ENCODE measurements around the gene APOO.
A peak's percentile ranks its signal among the peaks of the same experiment; 100 is the strongest.

The APOO gene

DNA sequence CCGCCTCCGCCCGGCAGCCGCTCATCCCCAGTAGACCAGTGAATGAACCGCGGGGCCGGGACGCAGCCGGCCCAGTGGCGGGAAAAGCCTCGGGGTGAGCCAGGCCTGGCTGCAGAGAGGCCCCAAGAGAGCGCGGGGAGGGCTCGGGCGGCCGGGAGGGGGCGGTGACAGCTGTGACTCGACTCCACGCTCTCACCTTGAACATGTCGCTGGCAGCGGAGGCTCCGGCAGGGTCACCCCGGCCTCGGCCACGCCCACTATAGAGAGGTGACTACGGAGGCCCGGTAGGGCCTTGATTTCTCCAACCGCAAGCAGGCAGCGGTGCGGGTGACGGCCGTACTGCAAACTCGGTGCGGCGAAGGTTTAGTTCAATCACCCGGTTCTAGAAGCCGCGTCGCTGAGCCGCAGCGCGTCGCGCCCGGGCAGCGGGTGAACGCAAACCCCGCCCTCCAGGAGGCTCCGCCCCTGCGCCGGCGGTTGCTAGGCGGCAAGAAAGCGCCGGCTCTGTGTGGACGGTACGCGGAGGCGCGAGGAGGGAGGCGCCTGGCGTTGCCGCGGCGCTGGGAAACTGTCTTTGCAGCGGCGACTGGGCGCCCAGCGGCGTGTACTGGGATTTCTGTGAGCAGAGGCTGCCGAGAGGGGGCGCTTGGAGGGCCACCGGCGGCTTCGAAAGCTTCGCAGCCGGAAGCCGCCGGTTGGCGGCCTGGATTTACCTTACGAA, at the start of gene APOO, which contains the start of gene CXorf58:
APOO (minus strand) TSS at position 441 of the 721 bp plus-strand sequence; CDS start at position 205, 236 bp downstream.
CXorf58 (plus strand) TSS at position 509 of the 721 bp plus-strand sequence. CDS start 2,297 bp downstream, outside the sequence.
- H3K9ac ChIP-seq (ENCODE audit: low read depth, low read length): peak within 1 kb of the TSS; percentile 72
- peak within 1 kb of the TSS; percentile 71 for H3K4me3 ChIP-seq (ENCODE audit: low read depth, low read length)
- H3K27me3 ChIP-seq (ENCODE audit: control insufficient read depth, insufficient read depth, low read length): no peaks in the 10 kb centered on the region
- peaks cover 11% of the 10 kb centered on the region; the same call in 1 of the 2 replicates for H3K4me1 ChIP-seq (ENCODE audit: control insufficient read depth, insufficient read depth, low read length)
- H3K36me3 ChIP-seq (ENCODE audit: control insufficient read depth, insufficient read depth, low read length): no peaks in the 10 kb centered on the region
- peak within 1 kb of the TSS; percentile 94 for H3K27ac ChIP-seq (ENCODE audit: low read depth, low read length)
- H3K9me3 ChIP-seq (ENCODE audit: control insufficient read depth, insufficient read depth, low read length): no peaks in the 10 kb centered on the region

DNA sequence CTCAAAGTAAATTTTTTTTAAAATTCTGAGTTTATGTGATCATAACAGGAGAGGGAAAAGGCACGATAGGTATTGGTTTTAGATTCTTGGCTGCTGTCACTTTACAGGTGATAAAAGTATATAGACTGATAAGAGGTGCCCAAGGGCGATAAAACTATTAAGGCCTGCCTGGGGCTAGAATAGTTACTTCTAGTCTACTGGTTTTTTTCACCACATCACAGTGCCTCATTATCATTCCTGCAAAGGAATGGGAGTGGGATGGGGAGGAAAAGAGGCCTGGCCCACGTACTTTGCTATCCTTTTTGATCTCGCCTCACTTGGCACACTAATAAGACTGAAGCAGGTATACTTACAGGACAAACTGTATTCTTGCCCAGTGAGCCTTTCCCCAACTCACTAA, 46.7 kb upstream of the APOO start:
- Histone ChIP-seq H3K36me3 (ENCODE audit: control insufficient read depth, insufficient read depth, low read length) (no peaks in the 10 kb centered on the region), H3K4me1 (ENCODE audit: control insufficient read depth, insufficient read depth, low read length) (peaks cover 25% of the 10 kb centered on the region), H3K4me3 (ENCODE audit: low read depth, low read length) (no peak overlapping the region), H3K9me3 (ENCODE audit: control insufficient read depth, insufficient read depth, low read length) (no peaks in the 10 kb centered on the region), H3K27me3 (ENCODE audit: control insufficient read depth, insufficient read depth, low read length) (no peaks in the 10 kb centered on the region), H3K9ac (ENCODE audit: low read depth, low read length) (no peak overlapping the region), H3K27ac (ENCODE audit: low read depth, low read length) (no peak overlapping the region)

DNA sequence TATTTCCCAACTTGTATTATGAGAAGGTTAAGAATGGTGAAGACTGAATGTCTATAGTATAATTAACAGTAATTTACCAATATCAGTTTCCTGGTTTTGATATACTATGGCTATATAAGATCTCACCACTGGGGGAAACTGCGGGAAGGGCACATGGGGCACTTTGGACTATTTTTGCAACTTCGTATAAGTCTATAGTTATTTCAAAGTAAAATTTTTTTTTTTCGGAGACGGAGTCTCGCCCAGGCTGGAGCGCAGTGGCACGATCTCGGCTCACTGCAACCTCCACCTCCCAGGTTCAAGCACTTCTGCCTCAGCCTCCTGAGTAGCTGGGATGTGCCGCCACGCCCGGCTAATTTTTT, 46.2 kb upstream of the APOO start:
- Histone ChIP-seq H3K4me1 (ENCODE audit: control insufficient read depth, insufficient read depth, low read length) (peaks cover 25% of the 10 kb centered on the region), H3K4me3 (ENCODE audit: low read depth, low read length) (0 out of 2 replicates have a peak overlapping the region, but pooled peaks have one; percentile 21), H3K36me3 (ENCODE audit: control insufficient read depth, insufficient read depth, low read length) (no peaks in the 10 kb centered on the region), H3K27ac (ENCODE audit: low read depth, low read length) (peak overlapping the region; percentile 84), H3K27me3 (ENCODE audit: control insufficient read depth, insufficient read depth, low read length) (no peaks in the 10 kb centered on the region), H3K9me3 (ENCODE audit: control insufficient read depth, insufficient read depth, low read length) (no peaks in the 10 kb centered on the region), H3K9ac (ENCODE audit: low read depth, low read length) (no peak overlapping the region)

DNA sequence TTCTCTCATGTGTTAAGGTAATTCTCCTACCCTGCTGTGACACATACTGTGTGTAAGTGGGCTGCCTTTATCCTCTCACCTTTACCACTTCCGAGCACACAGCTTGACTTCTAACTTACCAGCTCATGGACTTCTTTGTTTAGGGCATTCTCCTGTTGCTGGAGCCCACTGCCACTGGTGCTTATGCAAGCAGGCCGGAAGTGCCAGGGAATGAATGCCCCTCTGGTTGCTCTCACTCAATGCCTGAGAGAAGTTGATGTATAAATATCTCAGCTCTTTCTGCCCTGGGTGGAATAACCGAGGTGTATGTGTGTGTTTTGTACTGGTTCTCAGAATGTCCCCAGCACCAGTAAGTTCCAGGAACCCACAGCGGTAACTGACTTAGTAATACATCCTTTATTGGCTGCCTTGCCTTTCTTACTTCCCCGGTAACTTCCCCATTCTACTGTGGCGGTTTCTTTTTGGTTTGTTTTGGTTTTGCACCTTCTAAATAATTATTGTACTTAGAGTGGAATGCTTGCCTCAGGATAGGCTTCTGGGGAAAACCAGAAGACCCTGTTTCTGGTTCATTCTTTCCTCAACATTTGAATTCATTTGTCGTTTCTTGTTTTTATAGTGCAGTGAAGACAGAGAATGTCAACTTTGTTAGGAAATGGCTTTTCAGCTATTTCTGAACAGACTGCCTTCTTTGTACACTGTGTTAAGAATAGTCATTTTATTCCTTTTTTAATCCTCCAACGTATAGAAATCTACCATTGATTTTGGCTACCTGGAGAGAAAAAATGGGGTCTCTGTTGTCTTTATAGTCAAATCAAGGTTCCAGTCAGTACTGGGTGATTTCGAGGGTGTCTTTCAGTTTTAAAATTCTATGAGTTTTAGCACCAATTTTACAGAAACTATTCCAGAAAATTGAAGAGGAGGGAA, 45.5 kb upstream of the APOO start:
- peak overlapping the region; percentile 84 for H3K27ac ChIP-seq (ENCODE audit: low read depth, low read length)
- H3K36me3 ChIP-seq (ENCODE audit: control insufficient read depth, insufficient read depth, low read length): no peaks in the 10 kb centered on the region
- peak overlapping the region; percentile 21; the same call in 1 of the 2 replicates for H3K4me3 ChIP-seq (ENCODE audit: low read depth, low read length)
- H3K27me3 ChIP-seq (ENCODE audit: control insufficient read depth, insufficient read depth, low read length): no peaks in the 10 kb centered on the region; the same call in 1 of the 2 replicates
- no peaks in the 10 kb centered on the region for H3K9me3 ChIP-seq (ENCODE audit: control insufficient read depth, insufficient read depth, low read length)
- H3K4me1 ChIP-seq (ENCODE audit: control insufficient read depth, insufficient read depth, low read length): peaks cover 28% of the 10 kb centered on the region
- H3K9ac ChIP-seq (ENCODE audit: low read depth, low read length): 0 out of 2 replicates have a peak overlapping the region, but pooled peaks have one; percentile 21

DNA sequence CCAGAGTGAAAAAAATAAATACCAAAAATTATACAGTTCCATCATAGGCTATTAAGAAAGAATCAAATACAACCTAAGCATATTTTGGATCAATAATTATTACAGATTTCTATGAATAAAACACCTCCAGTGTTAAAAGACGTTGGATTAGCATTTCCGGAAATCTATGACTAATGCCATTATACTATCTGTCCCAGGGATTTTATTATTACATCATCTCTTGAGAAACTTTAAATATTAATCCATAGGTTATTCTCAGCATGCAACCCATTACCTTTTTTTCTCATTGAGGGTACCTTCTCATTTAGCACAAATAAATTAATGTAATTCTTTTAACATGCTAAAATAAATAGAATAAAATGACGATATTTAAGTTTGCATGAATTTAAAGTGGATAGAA, 44.7 kb upstream of the APOO start:
- H3K27me3 ChIP-seq (ENCODE audit: control insufficient read depth, insufficient read depth, low read length): no peaks in the 10 kb centered on the region; the same call in 1 of the 2 replicates
- no peaks in the 10 kb centered on the region for H3K9me3 ChIP-seq (ENCODE audit: control insufficient read depth, insufficient read depth, low read length)
- H3K4me1 ChIP-seq (ENCODE audit: control insufficient read depth, insufficient read depth, low read length): peaks cover 29% of the 10 kb centered on the region
- no peak overlapping the region for H3K9ac ChIP-seq (ENCODE audit: low read depth, low read length)
- H3K4me3 ChIP-seq (ENCODE audit: low read depth, low read length): no peak overlapping the region
- no peaks in the 10 kb centered on the region for H3K36me3 ChIP-seq (ENCODE audit: control insufficient read depth, insufficient read depth, low read length)
- peak overlapping the region; percentile 84 for H3K27ac ChIP-seq (ENCODE audit: low read depth, low read length)

DNA sequence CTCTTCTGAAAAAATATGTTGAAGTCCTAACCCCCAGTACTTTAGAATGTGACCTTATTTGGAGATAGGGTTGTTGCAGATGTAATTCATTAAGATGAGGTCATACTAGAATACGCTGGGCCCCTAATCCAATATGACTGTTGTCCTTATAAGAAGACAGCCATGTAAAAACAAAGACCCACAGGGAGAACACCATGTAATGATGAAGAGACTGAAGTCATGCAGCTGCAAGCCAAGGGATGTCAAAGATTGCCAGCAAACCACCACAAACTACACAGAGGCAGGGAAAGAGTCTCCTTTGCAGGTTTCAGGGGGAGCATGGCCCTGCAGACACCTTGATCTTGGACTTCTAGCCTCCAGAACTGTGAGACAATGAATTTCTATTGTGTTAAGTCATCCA, 37.5 kb upstream of the APOO start:
- H3K9ac ChIP-seq (ENCODE audit: low read depth, low read length): no peak overlapping the region
- H3K4me1 ChIP-seq (ENCODE audit: control insufficient read depth, insufficient read depth, low read length): peaks cover 11% of the 10 kb centered on the region; the same call in 1 of the 2 replicates
- no peaks in the 10 kb centered on the region for H3K9me3 ChIP-seq (ENCODE audit: control insufficient read depth, insufficient read depth, low read length)
- H3K27me3 ChIP-seq (ENCODE audit: control insufficient read depth, insufficient read depth, low read length): peaks cover 4% of the 10 kb centered on the region; the same call in 1 of the 2 replicates
- H3K27ac ChIP-seq (ENCODE audit: low read depth, low read length): no peak overlapping the region
- H3K36me3 ChIP-seq (ENCODE audit: control insufficient read depth, insufficient read depth, low read length): no peaks in the 10 kb centered on the region
- no peak overlapping the region for H3K4me3 ChIP-seq (ENCODE audit: low read depth, low read length)

DNA sequence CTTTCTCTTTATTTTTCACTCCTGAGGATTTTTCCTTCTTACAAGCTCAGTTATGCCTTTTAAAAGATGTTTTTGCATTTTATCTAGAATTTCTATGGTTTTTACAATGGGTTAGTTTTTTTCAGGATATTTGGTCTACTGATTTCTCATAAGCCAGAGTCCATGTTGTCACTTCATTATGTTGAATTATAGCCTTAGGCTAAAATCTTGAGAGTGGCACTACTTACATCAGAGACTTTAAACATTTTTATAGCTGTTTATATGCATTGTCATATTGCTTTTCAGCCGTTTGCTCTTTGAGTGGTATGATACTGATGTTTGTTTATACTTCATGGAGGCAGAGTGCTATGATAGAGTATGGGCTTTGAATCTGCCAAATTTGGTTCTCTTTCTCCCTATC, 36.5 kb upstream of the APOO start:
- Histone ChIP-seq H3K27me3 (ENCODE audit: control insufficient read depth, insufficient read depth, low read length) (peaks cover 4% of the 10 kb centered on the region; the same call in 1 of the 2 replicates), H3K4me3 (ENCODE audit: low read depth, low read length) (no peak overlapping the region), H3K4me1 (ENCODE audit: control insufficient read depth, insufficient read depth, low read length) (peaks cover 11% of the 10 kb centered on the region; the same call in 1 of the 2 replicates), H3K36me3 (ENCODE audit: control insufficient read depth, insufficient read depth, low read length) (no peaks in the 10 kb centered on the region), H3K9me3 (ENCODE audit: control insufficient read depth, insufficient read depth, low read length) (no peaks in the 10 kb centered on the region), H3K27ac (ENCODE audit: low read depth, low read length) (no peak overlapping the region), H3K9ac (ENCODE audit: low read depth, low read length) (no peak overlapping the region)

DNA sequence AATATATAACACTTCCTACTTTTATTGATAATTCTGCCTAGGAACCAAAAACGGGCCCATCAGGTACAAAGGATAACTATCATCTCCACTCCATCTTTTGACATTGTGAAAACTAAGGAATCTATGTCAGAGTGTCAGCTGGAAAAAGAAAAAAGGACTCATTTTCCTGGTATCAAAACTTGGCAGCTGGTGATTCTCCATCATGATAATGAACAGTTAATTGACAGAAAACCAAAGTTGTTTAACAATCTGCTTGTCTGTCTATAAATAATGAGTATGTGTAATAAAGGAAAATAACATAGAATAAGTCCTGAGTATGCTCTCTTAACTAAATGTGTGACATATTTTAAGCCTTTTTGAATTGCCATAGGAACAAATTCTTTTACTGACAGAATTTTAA, 31.5 kb upstream of the APOO start:
- H3K9ac ChIP-seq (ENCODE audit: low read depth, low read length): no peak overlapping the region
- H3K9me3 ChIP-seq (ENCODE audit: control insufficient read depth, insufficient read depth, low read length): no peaks in the 10 kb centered on the region
- H3K27ac ChIP-seq (ENCODE audit: low read depth, low read length): no peak overlapping the region
- no peaks in the 10 kb centered on the region for H3K36me3 ChIP-seq (ENCODE audit: control insufficient read depth, insufficient read depth, low read length)
- no peaks in the 10 kb centered on the region for H3K27me3 ChIP-seq (ENCODE audit: control insufficient read depth, insufficient read depth, low read length)
- H3K4me1 ChIP-seq (ENCODE audit: control insufficient read depth, insufficient read depth, low read length): peaks cover 9% of the 10 kb centered on the region; the same call in 1 of the 2 replicates
- H3K4me3 ChIP-seq (ENCODE audit: low read depth, low read length): no peak overlapping the region

DNA sequence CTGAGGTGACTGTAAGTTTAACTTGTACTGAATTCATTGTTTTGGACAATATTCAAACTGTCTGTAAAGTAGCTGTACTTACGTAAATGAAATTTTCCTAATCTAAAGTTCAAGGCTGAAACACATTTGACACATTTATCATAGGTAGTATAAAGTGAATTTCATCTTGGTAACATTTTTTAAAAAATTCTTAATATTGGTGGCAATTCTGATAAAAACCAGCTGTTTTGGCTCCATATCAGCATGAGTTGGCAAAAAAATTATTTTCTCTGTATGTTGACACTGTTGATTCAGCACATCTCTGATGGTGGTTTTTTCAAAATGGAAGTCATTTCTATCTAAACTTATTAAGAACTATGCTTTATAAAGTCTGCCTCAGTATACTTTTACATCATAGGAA, 31.0 kb upstream of the APOO start:
- H3K27ac ChIP-seq (ENCODE audit: low read depth, low read length): no peak overlapping the region
- no peak overlapping the region for H3K9ac ChIP-seq (ENCODE audit: low read depth, low read length)

DNA sequence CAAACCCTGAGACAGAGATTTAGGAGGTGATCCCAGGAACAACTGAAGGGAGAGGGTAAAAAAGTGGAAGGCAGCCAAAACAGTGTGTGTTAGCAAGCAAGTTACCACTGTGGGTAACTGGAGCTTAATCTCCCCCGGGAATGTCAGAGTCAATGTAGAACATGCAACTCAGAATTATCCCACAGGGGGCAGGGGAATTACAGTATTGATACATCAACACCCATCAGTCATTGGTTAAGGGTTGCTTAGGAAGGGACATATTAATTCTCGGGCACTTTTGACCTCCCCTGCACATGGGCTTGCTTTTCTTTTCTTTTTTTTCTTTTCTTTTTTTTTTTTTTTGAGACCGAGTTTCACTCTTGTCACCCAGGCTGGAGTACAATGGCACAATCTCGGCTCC, 29.4 kb upstream of the APOO start:
- Histone ChIP-seq H3K4me3 (ENCODE audit: low read depth, low read length) (no peak overlapping the region), H3K4me1 (ENCODE audit: control insufficient read depth, insufficient read depth, low read length) (peaks cover 7% of the 10 kb centered on the region; the same call in 1 of the 2 replicates), H3K9me3 (ENCODE audit: control insufficient read depth, insufficient read depth, low read length) (no peaks in the 10 kb centered on the region), H3K27me3 (ENCODE audit: control insufficient read depth, insufficient read depth, low read length) (no peaks in the 10 kb centered on the region), H3K27ac (ENCODE audit: low read depth, low read length) (no peak overlapping the region), H3K9ac (ENCODE audit: low read depth, low read length) (no peak overlapping the region), H3K36me3 (ENCODE audit: control insufficient read depth, insufficient read depth, low read length) (no peaks in the 10 kb centered on the region)

More for the DNA sequence above, 31.0 kb upstream of the APOO start:
- Histone ChIP-seq H3K4me3 (ENCODE audit: low read depth, low read length) (no peak overlapping the region), H3K36me3 (ENCODE audit: control insufficient read depth, insufficient read depth, low read length) (no peaks in the 10 kb centered on the region), H3K27me3 (ENCODE audit: control insufficient read depth, insufficient read depth, low read length) (no peaks in the 10 kb centered on the region), H3K9me3 (ENCODE audit: control insufficient read depth, insufficient read depth, low read length) (no peaks in the 10 kb centered on the region), H3K4me1 (ENCODE audit: control insufficient read depth, insufficient read depth, low read length) (peaks cover 7% of the 10 kb centered on the region; the same call in 1 of the 2 replicates)
